H9 (cell line): ENCODE results near the gene PCDHGC3. TPM values are rescaled to one million over a fixed set of nuclear protein-coding genes. Genes with fewer than 3 reads are reported as not detected.

Experiments used
- DNase-seq: peaks from one replicate; pipeline ENCODE4 v3.0.0-alpha.2; 2017
- H2AFZ ChIP-seq: one replicate; pipeline ENCODE4 v1.6.1; 2013; ENCODE audit warnings: mild to moderate bottlenecking, low read length, control low read depth, moderate library complexity
- H2AK5ac ChIP-seq: 2 replicates; pipeline ENCODE4 v1.6.1; 2013; ENCODE audit warnings: low read length, control low read depth, mixed read lengths; ENCODE audit not compliant: insufficient read length
- H2BK120ac ChIP-seq: one replicate; pipeline ENCODE4 v1.6.1; 2013; ENCODE audit warnings: low read depth, mild to moderate bottlenecking, low read length, control low read depth, inconsistent platforms; ENCODE audit not compliant: poor library complexity, severe bottlenecking
- H2BK12ac ChIP-seq: 2 replicates; pipeline ENCODE4 v1.6.1; 2013; ENCODE audit warnings: low read length, control low read depth, mixed read lengths, low read depth; ENCODE audit not compliant: insufficient read length
- H2BK15ac ChIP-seq: 2 replicates; pipeline ENCODE4 v1.6.1; 2013; ENCODE audit warnings: low read depth, low read length, control low read depth
- H2BK20ac ChIP-seq: one replicate; pipeline ENCODE4 v1.6.1; 2013; ENCODE audit warnings: low read depth, mild to moderate bottlenecking, low read length, control low read depth, inconsistent platforms; ENCODE audit not compliant: poor library complexity, severe bottlenecking
- H2BK5ac ChIP-seq: 2 replicates; pipeline ENCODE4 v1.6.1; 2013; ENCODE audit warnings: low read length, control low read depth, mixed read lengths; ENCODE audit not compliant: insufficient read length
- H3K14ac ChIP-seq: 2 replicates; pipeline ENCODE4 v1.6.1; 2013; ENCODE audit warnings: low read length, control low read depth; ENCODE audit not compliant: insufficient read depth
- H3K18ac ChIP-seq: 2 replicates; pipeline ENCODE4 v1.6.1; 2013; ENCODE audit warnings: low read depth, mild to moderate bottlenecking, mixed read lengths, low read length, control low read depth; ENCODE audit not compliant: insufficient read length
- H3K23ac ChIP-seq: 2 replicates; pipeline ENCODE4 v1.6.1; 2013; ENCODE audit warnings: low read length, control low read depth, mixed read lengths, low read depth; ENCODE audit not compliant: insufficient read length
- H3K23me2 ChIP-seq: 2 replicates; pipeline ENCODE4 v1.6.1; 2013; ENCODE audit warnings: low read depth, mild to moderate bottlenecking, mixed read lengths, low read length, control low read depth; ENCODE audit not compliant: insufficient read length, poor library complexity, severe bottlenecking
- H3K27ac ChIP-seq: 2 replicates; pipeline ENCODE4 v1.5.1; 2013; ENCODE audit warnings: low read length, control low read depth, mixed read lengths, low read depth; ENCODE audit not compliant: insufficient read length
- H3K27me3 ChIP-seq: 2 replicates; pipeline ENCODE4 v1.6.1; 2013; ENCODE audit warnings: low read length, control low read depth, inconsistent platforms; ENCODE audit not compliant: insufficient read depth
- H3K4ac ChIP-seq: 2 replicates; pipeline ENCODE4 v1.6.1; 2013; ENCODE audit warnings: low read depth, mild to moderate bottlenecking, control low read depth, inconsistent platforms, low read length, moderate library complexity
- H3K4me1 ChIP-seq: 2 replicates; pipeline ENCODE4 v1.6.1; 2013; ENCODE audit warnings: low read length, control low read depth, inconsistent platforms; ENCODE audit not compliant: insufficient read depth
- H3K4me2 ChIP-seq: 2 replicates; pipeline ENCODE4 v1.6.1; 2013; ENCODE audit warnings: low read length, control low read depth, mixed read lengths; ENCODE audit not compliant: insufficient read length, insufficient read depth
- H3K56ac ChIP-seq: 2 replicates; pipeline ENCODE4 v1.6.1; 2013; ENCODE audit warnings: low read depth, mild to moderate bottlenecking, mixed read lengths, low read length, control low read depth; ENCODE audit not compliant: insufficient read length
- H3K79me1 ChIP-seq: 2 replicates; pipeline ENCODE4 v1.6.1; 2013; ENCODE audit warnings: low read depth, mild to moderate bottlenecking, moderate library complexity, low read length, control low read depth, inconsistent platforms; ENCODE audit not compliant: insufficient read depth, poor library complexity, severe bottlenecking
- H3K79me2 ChIP-seq: 2 replicates; pipeline ENCODE4 v1.6.1; 2013; ENCODE audit warnings: low read length, control low read depth, inconsistent platforms; ENCODE audit not compliant: insufficient read depth
- H3K9ac ChIP-seq: 2 replicates; pipeline ENCODE4 v1.6.1; 2013; ENCODE audit warnings: low read length, control low read depth, mixed read lengths; ENCODE audit not compliant: insufficient read length; ENCODE audit errors: extremely low read depth
- H3K9me3 ChIP-seq: one replicate; pipeline ENCODE4 v1.6.1; 2013; ENCODE audit warnings: low read depth, low read length, inconsistent platforms; ENCODE audit not compliant: control insufficient read depth
- H3T11ph ChIP-seq: one replicate; pipeline ENCODE4 v1.6.1; 2013; ENCODE audit warnings: mild to moderate bottlenecking, low read length, control low read depth, inconsistent platforms
- H4K20me1 ChIP-seq: one replicate; pipeline ENCODE4 v1.6.1; 2013; ENCODE audit not compliant: control insufficient read depth, insufficient read length, insufficient read depth
- H4K5ac ChIP-seq: 2 replicates; pipeline ENCODE4 v1.6.1; 2013; ENCODE audit warnings: low read depth, mild to moderate bottlenecking, mixed read lengths, low read length, control low read depth; ENCODE audit not compliant: insufficient read length
- H4K8ac ChIP-seq: replicated peaks from 2 replicates; pipeline ENCODE4 v1.6.1; 2013; ENCODE audit warnings: low read length, control low read depth, mixed read lengths, low read depth; ENCODE audit not compliant: insufficient read length
- H4K91ac ChIP-seq: 2 replicates; pipeline ENCODE4 v1.6.1; 2013; ENCODE audit warnings: low read depth, mild to moderate bottlenecking, moderate library complexity, mixed read lengths, low read length, control low read depth; ENCODE audit not compliant: insufficient read length
- H3K27ac Mint-ChIP-seq, 3 experiments: 2 replicates in 2 of 3; 3 replicates in 1 of 3; pipeline ENCODE4 v1.8.0; 2020 to 2021; ENCODE audit warnings: mixed read lengths in 3 of 3, mild to moderate bottlenecking in 1 of 3, moderate library complexity in 1 of 3
- H3K27me3 Mint-ChIP-seq: 2 replicates; pipeline ENCODE4 v1.8.0; 2021; ENCODE audit warnings: low read depth, mild to moderate bottlenecking, moderate library complexity, mixed read lengths
- H3K36me3 Mint-ChIP-seq, 3 experiments: 2 replicates in 2 of 3; 3 replicates in 1 of 3; pipeline ENCODE4 v1.8.0; 2020 to 2021; ENCODE audit warnings: low read depth in 3 of 3, mixed read lengths in 3 of 3; ENCODE audit not compliant: insufficient read depth in 1 of 3
- H3K4me1 Mint-ChIP-seq, 2 experiments: 2 replicates each; pipeline ENCODE4 v1.8.0; 2020; ENCODE audit warnings: mixed read lengths in 2 of 2
- H3K4me3 Mint-ChIP-seq, 2 experiments: 2 replicates in 1 of 2; 3 replicates in 1 of 2; pipeline ENCODE4 v1.8.0; 2020 to 2021; ENCODE audit warnings: mild to moderate bottlenecking in 2 of 2, mixed read lengths in 2 of 2, moderate library complexity in 1 of 2
- H3K9me3 Mint-ChIP-seq, 2 experiments: 2 replicates in 1 of 2; 3 replicates in 1 of 2; pipeline ENCODE4 v1.8.0; 2020; ENCODE audit warnings: mild to moderate bottlenecking in 2 of 2, mixed read lengths in 2 of 2, moderate library complexity in 1 of 2
- WGBS: extraction: QIAGEN DNeasy Blood & Tissue Kit; methylation state at CpG from one replicate; pipeline ENCODE4 v1.1.7; 2013; ENCODE audit warnings: missing lambda C conversion rate, low lambda C conversion rate, mixed read lengths; ENCODE audit not compliant: insufficient read length; ENCODE audit errors: extremely low coverage; 5-methylcytosine and 5-hydroxymethylcytosine counted together
- total RNA-seq: library from RNA; stranded (reverse); gene quantifications from 2 replicates; pipeline ENCODE4 v1.2.1, GENCODE V29; 2021
- TF ChIP-seq, protein P1 (sequence below): fragments of 200-600 bp; sonication (generic); conservative IDR thresholded peaks from 3 replicates; pipeline ENCODE4 v1.8.0; 2021; ENCODE audit warnings: antibody characterized with exemption, mild to moderate bottlenecking

Gene PCDHGC3
- total RNA-seq, 1 experiment from 2014 or later = 19.8 TPM

DNA sequence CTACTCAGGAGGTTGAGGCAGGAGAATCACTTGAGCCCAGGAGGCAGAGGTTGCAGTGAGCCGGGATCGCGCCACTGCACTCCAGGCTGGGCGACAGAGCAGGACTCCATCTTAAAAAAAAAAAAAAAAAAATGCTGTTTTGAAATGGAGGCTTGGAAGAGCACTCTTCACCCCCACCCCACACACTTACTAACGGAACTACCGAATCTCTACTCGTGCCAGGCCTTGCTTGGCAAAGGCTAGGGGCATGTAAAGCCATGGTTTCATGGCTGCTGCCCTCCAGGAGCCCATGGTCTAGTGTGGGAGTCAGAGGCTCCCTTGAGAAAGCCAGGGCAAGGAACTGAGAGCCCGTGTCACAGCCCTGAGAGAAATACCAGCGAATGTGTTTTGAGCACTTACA is 34.4 kb downstream of the PCDHGC3 start:
- Histone ChIP-seq H2AFZ (no peak overlapping the region), H2AK5ac (no peak overlapping the region), H2BK120ac (no peak overlapping the region), H4K8ac (no peak overlapping the region), H3K56ac (no peak overlapping the region), H2BK12ac (no peak overlapping the region), H2BK15ac (no peak overlapping the region), H3T11ph (no peak overlapping the region), H3K18ac (no peak overlapping the region), H4K5ac (no peak overlapping the region), H3K4me1 (peaks cover 4% of the 10 kb centered on the region; the same call in 1 of the 2 replicates), H3K9ac (no peak overlapping the region), H3K4ac (no peak overlapping the region), H3K79me2 (no peaks in the 10 kb centered on the region), H4K91ac (no peak overlapping the region), H3K4me2 (no peak overlapping the region), H3K27ac (no peak overlapping the region), H3K27me3 (no peaks in the 10 kb centered on the region), H3K79me1 (no peaks in the 10 kb centered on the region), H3K14ac (no peak overlapping the region), H3K9me3 (no peaks in the 10 kb centered on the region), H3K23me2 (peaks cover 17% of the 10 kb centered on the region), H2BK20ac (no peak overlapping the region), H4K20me1 (no peaks in the 10 kb centered on the region), H3K23ac (no peak overlapping the region), H2BK5ac (no peak overlapping the region)
- H3K36me3 Mint-ChIP-seq = peaks cover 8 to 20% (median 9%) of the 10 kb centered on the region in 3 experiments
- H3K27me3 Mint-ChIP-seq = peaks cover 3% of the 10 kb centered on the region; the same call in 1 of the 2 replicates
- H3K4me1 Mint-ChIP-seq = peaks cover 46 to 50% of the 10 kb centered on the region in 2 experiments
- TF ChIP-seq, protein P1, sequence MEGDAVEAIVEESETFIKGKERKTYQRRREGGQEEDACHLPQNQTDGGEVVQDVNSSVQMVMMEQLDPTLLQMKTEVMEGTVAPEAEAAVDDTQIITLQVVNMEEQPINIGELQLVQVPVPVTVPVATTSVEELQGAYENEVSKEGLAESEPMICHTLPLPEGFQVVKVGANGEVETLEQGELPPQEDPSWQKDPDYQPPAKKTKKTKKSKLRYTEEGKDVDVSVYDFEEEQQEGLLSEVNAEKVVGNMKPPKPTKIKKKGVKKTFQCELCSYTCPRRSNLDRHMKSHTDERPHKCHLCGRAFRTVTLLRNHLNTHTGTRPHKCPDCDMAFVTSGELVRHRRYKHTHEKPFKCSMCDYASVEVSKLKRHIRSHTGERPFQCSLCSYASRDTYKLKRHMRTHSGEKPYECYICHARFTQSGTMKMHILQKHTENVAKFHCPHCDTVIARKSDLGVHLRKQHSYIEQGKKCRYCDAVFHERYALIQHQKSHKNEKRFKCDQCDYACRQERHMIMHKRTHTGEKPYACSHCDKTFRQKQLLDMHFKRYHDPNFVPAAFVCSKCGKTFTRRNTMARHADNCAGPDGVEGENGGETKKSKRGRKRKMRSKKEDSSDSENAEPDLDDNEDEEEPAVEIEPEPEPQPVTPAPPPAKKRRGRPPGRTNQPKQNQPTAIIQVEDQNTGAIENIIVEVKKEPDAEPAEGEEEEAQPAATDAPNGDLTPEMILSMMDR = no peak
- no peaks in the 10 kb centered on the region; a peak in 1 of 5 replicates for H3K9me3 Mint-ChIP-seq
- no peak overlapping the region for H3K4me3 Mint-ChIP-seq
- no peak for DNase-seq
- WGBS = no CpG with 5 or more reads among the region's 9 CpGs
- H3K27ac Mint-ChIP-seq = peak overlapping the region in 1 of 3 experiments; percentile 65; a peak in 1 of 7 replicates
